Measurements from ENCODE around the gene IL1RAPL1.

IL1RAPL1 gene

DNA sequence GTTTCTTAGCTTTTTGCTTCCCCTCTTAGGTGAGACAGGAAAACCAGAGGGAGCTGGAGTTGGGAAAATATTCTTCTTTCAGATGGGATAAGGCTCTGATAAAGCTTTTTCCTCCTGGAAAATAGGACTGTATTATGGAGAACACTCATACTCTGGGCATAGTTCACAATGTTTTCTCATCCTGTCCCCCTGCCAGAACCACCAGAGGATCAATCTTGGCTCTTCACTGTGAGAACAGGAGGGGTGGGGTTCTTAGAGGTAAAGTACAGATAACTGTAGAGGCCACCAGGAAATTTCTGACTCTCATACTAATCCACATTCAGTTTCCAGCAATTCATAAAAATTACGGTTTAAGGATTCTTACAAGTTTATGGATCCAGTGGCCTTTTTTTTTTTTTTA, 966.3 kb downstream of the IL1RAPL1 start:
- FAIRE-seq = no peak

DNA sequence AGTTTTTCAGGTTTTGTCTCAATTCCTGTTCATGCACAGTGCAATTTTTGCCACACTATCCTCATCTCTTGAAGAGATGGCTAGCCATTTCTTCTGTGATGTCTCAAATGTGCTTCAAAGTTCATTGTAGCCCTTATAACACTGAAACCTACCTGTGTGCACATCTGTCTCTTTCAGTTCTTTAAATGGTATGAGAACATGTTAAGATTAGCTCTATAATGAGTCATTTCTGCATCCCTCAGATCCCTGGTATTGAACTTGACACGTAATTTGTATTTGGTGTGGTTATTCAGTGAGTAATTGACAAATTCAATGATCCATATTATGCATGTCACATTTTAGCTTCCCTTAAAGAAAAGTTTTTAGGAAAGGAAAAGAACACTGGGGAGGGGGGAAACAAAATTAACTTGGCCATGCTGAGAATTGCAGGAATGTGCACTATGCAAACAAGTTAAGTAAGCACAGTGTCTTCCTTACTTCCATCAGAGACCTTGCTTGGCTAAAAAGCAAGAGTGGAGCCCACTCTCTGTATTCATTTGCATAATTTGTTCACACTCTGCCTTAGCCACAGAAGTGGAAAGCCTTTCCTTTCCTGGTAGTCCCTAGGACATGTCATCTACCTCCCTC, 968.3 kb downstream of the IL1RAPL1 start:
- no peak for FAIRE-seq

DNA sequence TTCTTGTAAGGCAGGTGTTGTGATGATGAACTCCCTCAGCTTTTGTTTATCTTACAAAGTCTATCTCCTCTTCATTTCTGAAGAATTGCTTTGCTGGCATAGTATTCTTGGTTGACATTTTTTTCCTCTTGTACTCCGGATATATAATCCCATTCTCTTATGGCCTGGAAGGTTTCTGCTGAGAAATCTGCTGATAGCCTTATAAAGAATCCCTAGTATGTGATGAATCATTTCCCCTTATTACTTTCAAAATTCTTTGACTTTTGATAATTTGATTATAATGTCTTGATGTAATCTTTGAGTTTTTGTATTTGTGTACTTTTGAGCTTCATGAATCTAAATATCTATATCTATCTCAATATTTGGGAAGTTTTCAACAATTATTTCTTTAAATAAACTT, 972.8 kb downstream of the IL1RAPL1 start:
- no peak for FAIRE-seq

DNA sequence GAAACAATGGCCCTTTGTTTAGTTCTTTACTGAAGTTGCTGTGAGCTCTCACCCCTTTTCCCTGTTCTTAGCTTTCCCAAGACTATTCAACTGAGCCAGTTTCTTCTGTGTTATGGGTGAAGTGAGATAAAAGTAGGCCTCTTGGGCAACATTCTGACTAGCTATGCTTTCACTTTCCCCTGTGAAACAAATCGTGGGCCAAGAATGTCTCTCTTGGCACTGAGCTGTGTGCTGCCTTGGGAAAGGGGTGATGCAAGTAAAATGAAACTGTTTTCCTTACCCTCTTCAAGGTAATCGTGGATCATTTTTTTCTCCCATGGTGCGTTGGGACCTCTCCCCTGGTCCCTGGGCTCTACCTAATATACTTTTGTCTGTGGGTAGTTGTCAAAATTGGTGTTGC, 974.2 kb downstream of the IL1RAPL1 start:
- FAIRE-seq = no peak

DNA sequence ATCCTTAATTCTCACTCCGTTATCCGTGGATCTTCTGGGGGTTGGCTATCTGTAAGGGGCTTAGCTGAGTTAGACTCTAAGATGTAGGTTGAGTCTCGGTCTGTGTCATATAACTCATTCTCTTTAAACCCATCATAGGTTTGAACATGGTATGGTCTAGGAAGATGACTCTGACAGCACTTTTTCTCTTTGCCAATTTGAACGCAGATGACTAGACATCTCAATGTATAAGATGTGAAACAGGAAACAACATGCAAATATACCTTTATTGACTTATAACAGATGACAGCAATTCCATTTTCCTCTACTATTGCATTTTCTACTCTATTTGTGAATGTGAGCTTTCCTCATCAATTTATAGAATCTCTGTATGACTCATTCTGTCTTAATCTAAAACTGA, 993.3 kb downstream of the IL1RAPL1 start:
- no peak for FAIRE-seq

DNA sequence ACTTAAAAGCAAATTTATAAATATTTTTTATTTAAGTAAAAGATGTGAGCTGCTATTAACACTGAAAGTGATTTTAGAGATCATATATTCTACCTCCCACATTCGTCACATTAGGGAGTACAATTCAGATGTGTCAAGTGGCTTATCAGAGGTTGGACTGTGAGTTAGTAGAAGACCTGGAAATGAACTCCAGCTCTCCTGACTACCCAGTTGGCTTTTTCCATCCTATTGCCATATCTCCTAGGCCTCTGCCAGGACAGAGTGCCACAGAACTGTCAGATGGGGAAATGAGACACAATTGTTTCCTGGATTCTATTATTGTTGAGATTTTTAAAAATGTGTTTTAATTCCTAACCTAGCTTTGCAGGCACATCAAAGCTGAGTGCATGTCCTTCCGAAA, 994.0 kb downstream of the IL1RAPL1 start:
- no peak for FAIRE-seq

DNA sequence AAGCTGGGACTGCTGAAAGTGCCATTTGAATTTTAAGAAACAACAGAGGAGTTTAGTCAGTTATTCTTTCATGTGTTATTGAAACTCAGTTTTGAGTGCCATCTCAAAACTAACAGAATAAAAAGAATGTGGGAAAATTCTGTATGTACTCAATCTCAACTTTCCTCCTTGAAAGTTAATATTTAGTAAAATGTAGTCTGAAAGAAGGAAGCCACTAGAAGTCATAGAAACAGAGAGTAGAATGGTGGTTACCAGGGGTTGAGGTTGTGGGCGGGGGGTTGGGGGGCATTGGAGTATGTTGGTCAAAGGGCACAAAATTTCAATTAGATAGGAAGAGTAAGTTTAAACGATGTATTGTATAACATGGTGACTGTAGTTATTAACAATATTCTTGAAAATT, 999.9 kb downstream of the IL1RAPL1 start:
- no peak for FAIRE-seq

DNA sequence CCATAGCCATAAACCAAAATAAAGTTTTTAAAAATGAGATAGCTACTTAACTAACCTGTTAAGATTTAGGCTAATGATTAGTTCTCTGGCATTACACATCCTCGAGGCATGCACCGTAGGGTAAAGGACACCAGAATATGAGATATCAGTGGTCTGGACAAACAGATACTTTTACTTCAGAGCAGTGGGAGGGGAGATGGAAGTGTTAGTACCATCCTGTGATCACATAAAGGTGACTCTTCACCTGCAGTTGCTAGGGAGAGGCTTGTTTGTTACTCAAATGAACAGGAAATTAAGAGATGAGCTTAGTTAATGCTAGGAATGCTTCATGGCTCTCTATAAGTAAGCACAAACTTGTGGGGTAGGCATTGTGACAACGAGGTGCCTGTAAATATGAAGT, 1003.7 kb downstream of the IL1RAPL1 start:
- no peak for FAIRE-seq

DNA sequence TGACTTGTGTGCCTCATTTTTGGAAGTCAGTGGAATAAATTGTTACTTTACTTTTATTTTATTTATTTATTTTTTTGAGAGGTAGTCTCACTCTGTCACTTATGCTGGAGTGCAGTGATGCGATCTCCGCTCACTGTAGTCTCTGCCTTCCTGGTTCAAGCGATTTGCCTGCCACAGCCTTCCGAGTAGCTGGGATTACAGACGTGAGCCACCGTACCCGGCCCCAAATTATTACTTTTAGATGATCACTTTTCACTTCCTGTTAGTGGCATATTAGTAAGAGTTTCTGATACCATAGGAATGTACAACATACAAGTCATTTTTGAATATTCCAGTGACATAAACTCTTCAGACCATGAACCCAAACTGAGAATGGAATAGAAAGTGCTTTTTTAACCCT, 1017.1 kb downstream of the IL1RAPL1 start:
- FAIRE-seq = no peak

DNA sequence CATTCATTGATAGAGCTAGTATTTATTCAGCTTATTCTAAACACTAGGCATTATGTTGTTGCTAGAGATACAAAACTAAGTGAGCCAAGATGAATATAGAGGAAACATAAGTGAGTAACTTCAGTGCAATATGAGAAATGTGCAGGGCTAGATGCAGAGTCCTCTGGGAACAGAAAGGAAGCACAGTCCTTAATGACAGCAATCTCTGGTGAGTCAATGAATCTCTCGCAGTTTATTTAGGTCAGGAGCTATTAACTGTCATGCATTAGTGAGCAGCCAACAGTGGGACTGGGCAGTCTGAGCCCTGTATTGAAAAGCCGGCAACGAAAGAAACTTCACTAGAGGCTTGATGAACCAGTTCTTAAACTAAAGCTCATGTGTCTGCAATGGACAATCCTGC, 1030.0 kb downstream of the IL1RAPL1 start:
- no peak for FAIRE-seq

DNA sequence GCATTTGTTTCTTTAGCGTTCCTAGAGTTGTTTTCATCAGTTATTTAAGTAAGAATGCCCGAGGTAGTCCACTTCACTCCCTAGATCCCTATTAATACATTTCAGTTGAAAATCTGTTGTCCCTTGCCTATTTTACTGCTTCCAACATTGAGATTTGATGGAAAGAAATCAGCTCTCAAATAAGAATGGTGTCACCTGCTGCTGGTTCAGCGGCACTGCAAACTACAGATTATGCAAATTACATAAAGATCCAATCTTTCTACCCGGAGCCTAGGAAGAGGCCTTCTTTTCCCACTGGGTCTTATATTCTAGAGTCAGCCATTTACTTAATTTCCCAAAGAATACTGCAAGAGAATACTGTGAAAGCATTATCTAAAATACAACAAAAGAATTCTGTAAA, 1030.5 kb downstream of the IL1RAPL1 start:
- no peak for FAIRE-seq

DNA sequence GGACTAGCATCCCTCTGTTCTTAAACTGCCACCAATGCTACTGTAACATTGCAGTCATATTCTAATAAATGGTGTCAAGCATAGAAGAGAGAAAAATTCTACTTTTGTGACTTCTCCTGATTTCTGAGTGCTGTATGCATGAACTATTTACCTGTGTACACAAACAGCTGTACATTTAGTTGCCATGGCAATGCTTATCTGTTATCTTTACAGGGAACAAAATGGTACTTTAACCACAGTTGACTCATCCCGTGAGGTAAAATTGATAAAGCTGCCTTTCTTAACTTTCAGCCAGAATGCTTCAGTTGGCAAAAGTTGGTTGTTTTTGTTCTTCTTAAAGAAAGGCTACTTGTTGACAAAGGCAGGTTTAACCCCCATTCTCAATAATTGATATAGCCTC, 1040.6 kb downstream of the IL1RAPL1 start:
- FAIRE-seq = no peak

DNA sequence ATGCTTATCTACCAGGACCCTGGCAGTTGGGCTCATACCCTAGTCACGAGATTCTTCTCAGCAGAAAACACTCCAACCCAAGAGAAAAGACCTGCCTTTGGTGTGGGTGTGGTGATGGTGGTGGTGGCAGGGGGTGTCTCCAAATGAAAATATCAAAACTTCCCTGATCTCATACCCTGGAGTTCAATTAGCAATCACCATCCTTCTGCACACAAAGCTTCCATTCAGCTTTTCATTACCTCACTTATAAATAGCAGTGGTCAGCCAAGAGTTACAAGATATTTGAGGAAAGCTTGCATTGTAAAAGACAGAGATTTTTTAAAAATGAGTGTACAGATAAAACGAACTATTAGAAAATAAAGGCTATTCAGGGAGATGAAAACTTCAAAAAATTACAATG, 1047.3 kb downstream of the IL1RAPL1 start:
- FAIRE-seq = no peak

DNA sequence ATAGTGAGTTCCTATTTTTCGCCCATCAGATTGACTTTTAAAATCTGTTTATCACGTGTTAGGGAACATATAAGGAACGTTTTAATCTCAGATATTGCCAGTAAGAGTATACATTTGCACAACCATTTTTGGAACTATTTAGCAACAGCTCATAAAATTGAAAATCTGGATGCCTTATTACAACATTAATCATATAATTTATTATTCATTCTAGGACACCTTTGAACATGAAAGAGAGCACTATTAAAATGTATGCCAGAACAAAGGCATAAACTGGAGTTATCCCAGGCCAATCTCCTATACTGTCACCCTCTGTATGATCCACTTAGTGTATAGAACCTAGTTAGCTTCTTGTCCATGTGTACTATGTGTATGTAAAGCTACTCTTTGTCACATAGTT, 1049.1 kb downstream of the IL1RAPL1 start:
- FAIRE-seq = no peak

DNA sequence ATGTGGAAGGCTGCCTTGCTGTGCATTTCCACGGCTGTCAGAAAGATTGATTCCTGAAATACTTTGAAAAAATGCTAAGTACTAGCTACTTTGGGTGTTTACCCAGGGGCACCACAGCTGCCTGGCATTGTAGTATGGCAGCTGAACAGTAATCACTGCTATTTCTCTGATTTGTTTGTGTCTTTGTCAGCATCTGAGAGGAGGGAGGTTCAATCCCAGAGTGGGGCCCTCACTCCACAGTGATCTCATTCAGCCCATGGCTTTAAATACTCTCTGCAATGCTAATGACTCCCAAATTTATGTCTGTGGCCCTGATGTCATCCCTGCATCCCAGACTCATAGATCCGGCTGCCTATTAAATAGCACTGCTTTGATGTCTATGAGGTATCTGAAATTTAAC, 1052.9 kb downstream of the IL1RAPL1 start:
- FAIRE-seq = no peak

DNA sequence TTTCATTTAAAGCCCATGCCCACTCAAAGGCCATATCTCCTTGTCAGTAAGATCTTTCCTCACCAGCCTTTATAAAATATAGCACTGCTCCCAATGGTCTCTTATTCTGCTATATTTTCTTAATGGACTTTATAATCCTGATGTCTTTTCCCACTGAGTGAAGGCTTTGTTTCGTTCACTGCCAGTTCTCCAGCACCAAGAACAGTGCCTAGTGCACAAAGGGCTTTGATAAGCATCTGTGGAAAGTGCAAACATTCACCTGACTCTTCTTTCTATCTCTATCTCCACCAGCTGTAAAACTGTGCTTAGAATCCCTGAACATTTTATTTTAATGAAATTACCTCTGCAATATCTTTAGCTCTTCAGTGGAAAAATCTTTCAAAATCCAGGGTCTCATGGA, 1054.2 kb downstream of the IL1RAPL1 start:
- FAIRE-seq = no peak

DNA sequence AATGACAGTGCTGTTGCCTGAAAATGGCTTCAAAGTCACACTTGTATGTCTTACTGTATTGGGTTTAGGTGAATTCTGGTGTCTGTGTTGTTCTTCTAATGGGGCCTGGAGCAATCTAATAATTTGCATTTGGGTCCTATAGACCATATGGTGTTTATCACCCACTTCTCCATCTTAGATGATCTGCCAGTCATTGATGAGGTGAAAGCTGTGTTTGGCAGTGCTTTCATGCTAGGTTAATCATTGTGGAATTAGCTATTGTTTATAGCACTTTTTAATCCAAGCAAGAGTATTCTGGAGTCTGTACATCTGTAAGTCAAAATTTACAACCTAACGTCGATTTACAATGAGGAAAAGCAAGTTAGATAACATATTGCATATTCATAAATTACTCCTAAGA, 1055.9 kb downstream of the IL1RAPL1 start:
- no peak for FAIRE-seq

DNA sequence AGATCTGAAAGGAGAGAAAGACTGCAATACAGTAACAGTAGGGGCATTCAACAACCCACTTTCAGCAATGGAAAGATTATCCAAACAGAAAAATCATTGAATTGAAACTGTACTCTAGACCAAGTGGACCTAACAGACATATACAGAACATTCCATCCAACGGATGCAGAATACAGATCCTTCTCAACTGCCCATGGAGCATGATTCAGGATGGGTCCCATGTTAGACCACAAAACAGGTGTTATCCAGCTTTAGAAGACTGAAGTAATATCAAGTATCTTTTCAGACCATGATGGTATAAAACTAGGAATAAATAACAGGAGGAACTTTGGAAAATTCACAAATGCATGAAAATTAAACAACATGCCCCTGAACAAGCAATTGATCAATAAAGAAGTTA, 1060.9 kb downstream of the IL1RAPL1 start:
- FAIRE-seq = no peak

DNA sequence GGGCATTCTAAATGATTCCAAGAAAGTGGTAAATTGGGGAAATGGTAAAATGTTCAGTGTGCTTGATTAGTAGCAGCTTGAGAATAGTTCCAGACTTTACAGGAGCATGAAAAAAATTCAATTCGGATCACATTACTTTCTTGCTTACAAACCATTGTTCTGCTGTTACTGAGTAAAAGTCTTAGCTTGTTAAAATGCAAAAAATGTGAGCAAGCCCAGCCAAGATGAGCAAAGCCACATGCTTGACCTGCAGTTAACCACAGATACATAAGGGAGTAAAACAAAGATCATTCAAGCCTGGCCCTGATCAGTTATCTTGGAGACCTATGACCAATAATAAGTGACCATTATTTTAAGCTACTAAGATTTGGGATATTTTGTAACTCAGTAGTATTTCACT, 1065.2 kb downstream of the IL1RAPL1 start:
- no peak for FAIRE-seq

DNA sequence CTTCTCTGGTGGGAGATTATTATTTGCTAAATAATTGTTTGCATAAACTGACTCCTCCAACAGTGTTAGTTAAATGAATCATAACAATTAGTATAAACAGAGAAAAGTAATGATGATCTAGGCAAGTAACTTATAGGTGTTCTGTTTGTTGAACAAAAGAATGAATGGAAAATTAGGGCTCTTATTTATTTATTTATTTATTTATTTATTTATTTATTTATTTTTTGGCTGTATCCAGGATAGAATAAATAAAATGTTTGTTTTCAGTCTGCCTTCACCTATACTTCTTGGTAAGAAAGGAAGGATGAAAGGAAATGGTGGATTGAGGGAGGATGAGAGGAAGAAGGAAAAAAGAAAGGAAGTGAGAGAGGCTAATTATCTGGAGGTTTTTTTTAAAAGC, 1066.5 kb downstream of the IL1RAPL1 start:
- FAIRE-seq = no peak

DNA sequence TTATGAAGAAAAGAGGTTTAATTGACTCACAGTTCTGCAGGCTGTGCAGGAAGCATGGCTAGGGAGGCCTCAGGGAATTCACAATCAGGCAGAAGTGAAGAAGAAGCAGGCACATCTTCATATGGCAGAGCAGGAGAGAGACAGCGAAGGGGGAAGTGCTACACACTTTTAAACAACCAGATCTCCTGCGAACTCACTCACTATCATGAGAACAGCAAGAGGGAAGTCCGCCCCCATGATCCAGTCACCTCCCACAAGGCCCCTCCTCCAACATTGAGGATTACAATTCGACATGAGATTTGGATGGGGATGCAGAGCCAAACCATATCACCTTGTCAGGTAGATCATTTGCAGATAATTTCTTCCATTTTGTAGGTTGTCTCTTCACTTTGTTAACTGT, 1072.7 kb downstream of the IL1RAPL1 start:
- no peak for FAIRE-seq

DNA sequence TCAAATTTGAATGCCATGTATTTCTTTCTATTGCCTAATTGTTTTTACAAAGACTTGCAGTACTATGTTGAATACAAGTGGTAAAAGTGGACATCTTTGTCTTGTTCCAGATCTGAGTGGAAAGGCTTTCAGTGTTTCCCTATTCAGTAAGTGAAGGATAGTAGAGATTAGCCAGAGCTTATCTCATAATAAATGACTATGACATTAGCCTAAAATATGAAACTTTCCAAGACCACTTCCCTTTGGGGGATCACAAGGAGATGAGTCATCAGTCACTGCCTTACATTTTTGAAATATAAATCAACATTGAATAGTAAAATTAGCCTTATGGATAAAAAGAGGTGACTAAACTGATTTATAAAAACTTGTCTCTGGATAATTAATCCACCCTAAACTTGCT, 1074.0 kb downstream of the IL1RAPL1 start:
- FAIRE-seq = no peak

DNA sequence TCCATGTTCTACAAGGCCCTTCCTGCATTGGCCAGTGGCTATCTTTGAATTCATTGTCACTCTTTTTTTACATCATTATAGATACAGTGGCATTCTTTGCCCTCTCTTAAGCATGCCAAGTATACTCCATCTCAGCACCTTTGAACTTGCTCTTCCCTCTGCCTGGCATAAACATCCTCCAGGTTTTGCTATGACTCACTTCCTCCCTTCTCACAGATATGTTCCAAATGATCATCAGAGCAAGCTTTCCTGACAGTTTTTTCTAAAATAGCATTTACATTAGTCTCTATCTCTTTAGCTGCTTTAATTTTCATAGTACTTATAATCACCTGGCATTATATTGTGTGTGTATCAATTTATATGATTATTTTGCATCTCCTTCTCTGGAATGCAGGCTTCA, 1074.9 kb downstream of the IL1RAPL1 start:
- FAIRE-seq = no peak

DNA sequence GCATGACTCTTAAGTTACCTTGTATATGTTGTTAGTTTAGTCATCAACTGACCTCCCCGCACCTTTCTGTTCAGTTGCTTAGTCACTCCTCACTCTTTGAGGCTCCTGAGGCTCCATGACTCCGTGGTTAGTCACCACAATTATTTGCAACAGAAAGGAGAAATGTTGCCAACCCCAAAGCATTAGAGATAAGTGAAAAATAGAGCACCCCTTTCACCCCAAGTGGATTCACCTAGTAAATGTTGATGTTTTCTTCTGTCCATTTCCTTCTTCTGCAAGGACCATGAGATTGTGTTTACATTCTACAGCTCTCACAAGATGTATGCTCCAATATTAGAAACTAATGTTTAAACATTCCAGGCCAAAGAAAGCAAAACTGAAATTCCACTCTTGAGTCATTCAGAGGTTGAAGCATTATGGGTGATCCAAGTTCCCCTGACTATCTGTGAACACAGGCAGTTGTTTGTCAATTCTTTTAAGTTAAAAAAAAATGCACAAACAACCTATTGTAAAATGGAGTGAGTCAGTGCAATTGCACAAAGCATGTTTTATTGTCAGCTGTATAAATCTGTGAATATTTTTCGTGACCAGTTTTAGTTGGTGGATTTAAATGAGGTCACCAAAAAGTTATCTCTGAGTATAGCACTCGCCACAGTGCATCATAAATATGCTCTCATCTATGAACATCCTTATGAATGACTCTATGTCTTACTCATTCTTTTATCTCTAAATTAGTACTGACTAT, 1075.7 kb downstream of the IL1RAPL1 start:
- FAIRE-seq = no peak

DNA sequence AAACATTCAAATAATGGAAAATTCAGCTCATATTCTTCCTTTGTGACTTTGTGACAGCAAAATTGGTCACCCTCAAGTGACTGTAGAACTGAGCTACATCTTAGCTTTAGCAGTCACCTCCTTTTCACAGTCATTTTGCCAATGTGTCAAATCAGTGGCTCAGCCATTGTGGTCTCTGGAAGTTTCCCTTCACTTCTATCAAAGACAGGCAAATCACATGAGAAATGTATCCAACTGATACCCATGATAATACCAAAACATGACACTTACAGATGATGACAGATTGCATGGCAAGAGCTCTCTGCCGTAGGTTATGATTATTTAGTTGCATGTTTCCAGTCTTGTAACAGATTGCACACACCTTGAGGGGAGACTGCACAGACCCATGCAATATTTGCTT, 1078.3 kb downstream of the IL1RAPL1 start:
- no peak for FAIRE-seq

All from A204.1 (cell line).